Eye (tissue), 1 donor: Measurements from ENCODE around the gene SIPA1L3.
"Not testable (repeated sequence)": the region's sequence is repeated elsewhere in the genome, so short reads cannot be mapped to it uniquely, and the experiment has no call there.

Experiments
- DNase-seq: peaks from one replicate; pipeline ENCODE4 v3.0.0-alpha.2; 2015

Gene SIPA1L3

GRCh38 chr19:37909661-37910199, 2.7 kb downstream of the SIPA1L3 start:
- no peak for DNase-seq

DNA sequence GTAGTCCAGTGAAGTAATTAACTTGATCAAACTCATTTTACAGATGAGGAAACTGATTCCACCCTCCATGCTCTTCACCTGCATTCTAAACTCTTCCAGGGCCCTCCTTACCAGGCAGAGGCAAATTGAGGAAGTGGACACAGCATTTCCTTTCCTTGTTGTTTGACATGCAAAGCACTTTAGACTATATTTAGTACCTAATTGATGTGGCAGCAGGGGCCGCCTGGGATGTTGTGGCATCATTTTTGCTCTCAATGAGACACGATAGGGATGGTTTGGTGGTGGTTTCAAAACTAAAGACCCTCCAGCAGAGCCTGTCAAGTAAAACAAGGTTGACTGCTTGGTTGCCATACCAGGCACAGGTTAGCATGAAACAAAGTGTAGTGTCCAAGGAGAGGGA, 7.9 kb downstream of the SIPA1L3 start:
- no peak for DNase-seq

DNA sequence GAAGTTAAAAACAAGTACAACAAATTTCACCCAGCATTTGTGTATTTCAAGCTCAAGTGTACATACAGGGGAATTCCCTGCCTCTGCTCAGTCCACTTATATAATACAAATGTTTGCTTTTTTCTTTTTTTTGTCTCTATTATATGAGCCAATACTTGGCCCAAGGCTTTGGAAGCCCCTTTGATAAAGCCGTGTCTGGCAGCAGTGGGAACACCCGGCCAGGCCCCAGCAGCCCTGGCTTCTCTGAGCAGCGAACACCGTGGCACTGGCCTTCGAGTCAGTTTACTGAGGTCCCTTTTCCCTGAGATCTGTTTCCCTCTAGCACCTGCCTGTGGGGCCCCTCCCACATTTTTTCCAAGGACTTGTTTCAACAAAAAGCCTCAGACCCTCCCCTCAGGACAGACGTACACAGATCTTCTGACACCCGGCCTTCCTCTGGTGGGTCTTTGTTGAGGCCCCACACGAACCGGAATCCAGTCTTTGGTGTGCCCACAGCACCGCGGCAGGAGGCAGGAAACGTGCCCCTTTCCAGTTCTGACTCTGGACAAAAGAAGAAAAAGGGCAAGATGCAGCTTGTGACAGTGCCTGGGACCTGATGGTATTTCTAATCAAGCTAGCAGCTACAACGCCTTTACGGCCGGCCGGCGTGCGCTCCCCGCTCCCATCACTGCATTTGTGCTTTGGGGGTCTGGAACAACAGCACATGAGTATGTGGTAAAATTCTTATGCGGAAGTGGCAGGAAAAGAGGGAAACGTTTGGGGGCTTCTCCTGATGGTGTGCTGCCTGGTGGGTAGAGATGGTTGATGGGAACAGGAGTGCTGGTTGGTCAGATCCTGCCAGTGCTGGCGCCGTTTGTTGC, 13.8 kb downstream of the SIPA1L3 start:
- DNase-seq, result no peak

- not testable (repeated sequence) for DNase-seq
Measured at GRCh38 chr19:37924573-37924972, 17.6 kb downstream of the SIPA1L3 start.

DNA sequence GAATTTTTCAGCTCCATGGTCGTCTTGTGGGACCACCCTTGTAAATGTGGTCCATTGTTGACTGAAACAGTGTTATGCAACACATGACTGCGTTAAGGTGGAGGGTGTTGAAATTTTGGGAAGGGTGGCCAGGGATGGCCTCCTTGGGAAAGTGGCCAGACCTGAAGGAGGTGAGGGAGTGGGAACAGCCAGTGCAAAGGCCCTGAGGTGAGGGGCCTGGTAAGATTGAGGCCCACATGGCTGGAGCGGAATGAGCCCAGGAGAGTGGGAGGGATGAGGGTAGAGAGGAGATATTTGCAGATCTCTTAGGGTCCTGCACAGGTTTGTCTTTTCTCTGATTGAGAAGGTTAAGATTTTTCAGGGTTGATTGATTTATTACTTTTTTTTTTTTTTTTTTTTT, 18.2 kb downstream of the SIPA1L3 start:
- no peak for DNase-seq

DNA sequence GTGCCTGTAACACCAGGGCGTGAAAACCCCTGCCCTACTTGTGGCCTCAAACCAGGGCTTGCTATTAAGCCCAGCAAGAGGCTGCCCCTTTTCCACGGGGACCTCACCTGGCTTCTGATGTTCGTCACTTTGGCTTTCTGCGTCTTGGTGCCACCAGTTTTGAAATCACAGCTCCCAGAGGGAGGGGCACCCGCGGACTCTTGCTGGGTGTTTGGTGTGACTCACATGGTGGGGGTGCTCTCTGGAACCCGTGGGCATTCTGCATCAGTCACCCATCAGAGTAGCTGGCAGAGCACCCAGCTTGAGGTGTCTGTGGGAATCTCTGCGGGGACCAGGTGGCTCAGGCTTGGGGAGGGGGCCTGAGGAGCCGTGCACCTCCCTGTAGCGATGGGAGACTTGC, 19.2 kb downstream of the SIPA1L3 start:
- DNase-seq, result no peak

DNA sequence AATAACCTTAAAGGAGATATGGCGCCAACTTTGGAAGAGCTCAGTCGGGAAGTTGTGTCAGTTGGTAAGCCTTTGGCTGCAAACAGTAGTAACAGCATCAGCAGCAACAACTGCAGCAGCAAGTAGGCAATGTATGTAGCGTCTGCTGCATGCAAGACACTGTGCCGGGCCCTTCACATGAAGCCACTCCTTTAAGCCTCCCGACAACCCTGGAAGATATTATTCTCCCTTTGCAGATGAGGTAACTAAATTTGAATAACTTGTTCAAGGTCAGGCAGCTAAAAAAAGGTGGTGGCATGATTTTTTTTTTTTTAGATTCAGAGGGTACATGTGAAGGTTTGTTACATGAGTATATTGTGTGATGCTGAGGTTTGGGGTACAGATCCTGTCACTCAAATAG, 19.7 kb downstream of the SIPA1L3 start:
- DNase-seq, result no peak

DNA sequence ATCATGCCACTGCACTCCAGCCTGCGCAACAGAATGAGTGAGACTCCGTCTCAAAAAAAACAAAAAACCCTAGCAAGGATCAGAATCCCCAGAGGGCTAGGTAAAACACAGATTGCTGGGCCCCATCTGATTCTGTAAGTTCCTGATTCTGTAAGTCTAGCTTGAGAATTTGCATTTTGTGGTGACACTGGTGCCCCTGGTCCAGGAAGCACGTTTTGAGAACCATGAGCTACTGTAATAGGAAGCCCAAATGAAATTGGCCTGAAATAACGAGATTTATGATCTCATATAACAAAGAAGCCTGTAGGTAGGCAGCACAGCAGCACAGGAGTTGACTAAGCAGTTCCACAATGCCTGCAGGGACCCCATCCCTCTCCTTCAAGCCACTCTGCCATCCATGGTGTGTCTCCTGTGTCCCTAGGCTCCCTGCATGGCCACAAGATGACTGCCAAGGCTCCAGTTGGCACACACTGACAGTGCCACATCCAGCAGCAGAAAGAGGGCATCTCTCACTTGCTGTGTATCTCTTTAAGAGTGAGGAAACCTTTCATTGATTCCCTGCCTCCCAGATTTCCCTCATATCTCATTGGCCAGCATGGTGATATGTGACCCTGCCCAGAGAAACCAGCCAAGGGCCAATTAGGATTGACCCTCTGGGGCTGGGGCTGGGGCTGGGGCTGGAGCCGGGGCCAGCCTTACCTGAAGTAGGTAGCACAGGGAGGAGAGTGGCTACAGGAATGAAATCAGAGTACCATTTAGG, 21.7 kb downstream of the SIPA1L3 start:
- no peak for DNase-seq

DNA sequence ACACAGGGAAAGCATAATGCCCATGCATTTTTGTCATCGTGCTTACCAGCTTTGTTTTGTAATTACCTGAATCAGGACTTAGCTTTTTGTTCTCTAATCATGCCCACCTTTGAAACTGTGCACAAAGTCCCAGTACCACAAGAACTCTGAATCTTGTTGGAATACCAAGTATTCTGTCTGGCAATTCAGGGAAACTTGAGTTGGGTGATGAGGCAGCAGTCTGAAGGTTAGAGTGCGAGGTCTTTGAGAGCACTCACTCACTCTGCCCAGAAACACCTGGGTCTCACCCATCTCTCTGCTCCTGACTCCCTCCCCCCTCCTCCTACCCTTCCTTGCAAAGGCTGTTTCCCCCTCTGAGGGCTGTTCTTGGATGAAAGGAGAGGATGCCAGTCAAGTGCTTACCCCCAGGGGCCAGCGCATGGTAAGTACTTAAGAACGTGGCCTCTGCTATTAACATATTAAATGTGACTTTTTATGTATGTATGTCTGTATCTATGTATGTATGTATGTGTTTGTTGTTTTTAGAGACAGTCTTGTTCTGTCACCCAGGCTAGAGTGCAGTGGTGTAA, 22.4 kb downstream of the SIPA1L3 start:
- DNase-seq, result peak; percentile 40

DNA sequence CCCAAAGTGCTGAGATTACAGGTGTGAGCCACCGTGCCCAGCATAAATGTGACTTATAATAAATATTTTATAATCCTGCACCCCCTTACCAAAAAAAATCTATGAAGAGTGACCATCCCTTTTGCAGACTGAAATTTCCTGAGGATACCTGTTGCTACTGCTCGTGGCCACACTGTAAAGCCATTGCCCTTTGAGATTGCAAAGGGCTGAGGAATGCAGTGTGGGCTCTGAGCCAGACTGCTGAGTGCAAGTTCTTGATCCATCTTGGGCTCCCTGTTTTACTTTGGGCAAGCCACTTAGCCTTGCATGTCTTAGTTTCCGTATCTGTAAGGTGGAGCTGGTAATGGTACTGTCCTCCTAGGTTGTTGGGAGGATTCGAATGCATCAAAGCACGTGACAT, 23.4 kb downstream of the SIPA1L3 start:
- DNase-seq, result no peak

- peak; percentile 82 for DNase-seq
Measured at GRCh38 chr19:37931881-37932655, 25.1 kb downstream of the SIPA1L3 start.

- peak; percentile 51 for DNase-seq
Measured at GRCh38 chr19:37932985-37933936, 26.3 kb downstream of the SIPA1L3 start.

DNA sequence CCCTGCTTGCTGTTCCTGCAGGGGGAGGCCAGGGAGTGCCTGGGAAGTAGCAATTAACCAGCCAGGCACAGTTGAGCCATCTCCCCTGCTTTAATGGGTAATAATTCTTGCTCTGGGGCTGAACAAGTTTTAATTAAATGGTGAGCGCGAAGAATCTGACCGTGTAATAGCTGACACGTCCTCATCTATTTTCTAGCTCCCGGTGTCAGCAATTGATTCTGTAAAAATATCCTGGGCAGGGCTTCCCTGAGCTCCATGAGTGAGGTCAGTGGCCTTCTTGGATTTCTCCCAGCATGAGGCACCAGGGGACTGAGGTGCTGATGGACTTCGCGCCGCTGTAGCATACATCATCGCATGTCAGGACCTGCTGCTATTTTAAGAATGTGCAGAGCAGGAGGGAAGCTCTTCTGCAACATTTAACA, 26.9 kb downstream of the SIPA1L3 start:
- DNase-seq, result peak; percentile 85

GRCh38 chr19:37935341-37935740, 28.3 kb downstream of the SIPA1L3 start:
- DNase-seq, result no peak

- DNase-seq, result no peak
Measured at GRCh38 chr19:37936166-37936565, 29.2 kb downstream of the SIPA1L3 start.

- DNase-seq, result no peak
Measured at GRCh38 chr19:37936886-37937285, 29.9 kb downstream of the SIPA1L3 start.

DNA sequence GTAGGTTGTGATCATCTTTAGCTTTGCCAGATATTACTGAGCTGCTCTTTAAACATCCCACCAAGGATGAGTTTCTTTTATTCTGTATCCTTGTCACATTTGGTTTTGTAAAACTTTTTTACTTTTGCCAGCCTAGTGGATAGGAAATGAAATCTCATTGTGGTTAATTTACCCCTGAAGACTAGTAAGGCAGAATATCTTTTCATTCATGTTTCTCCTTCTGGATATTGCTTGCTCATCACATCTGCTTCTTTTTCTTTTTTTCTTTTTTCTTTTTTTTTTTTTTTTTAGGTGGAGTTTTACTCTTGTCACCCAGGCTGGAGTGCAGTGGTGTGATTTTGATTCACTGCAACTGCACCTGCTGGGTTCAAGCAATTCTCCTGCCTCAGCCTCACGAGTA, 31.3 kb downstream of the SIPA1L3 start:
- no peak for DNase-seq

DNA sequence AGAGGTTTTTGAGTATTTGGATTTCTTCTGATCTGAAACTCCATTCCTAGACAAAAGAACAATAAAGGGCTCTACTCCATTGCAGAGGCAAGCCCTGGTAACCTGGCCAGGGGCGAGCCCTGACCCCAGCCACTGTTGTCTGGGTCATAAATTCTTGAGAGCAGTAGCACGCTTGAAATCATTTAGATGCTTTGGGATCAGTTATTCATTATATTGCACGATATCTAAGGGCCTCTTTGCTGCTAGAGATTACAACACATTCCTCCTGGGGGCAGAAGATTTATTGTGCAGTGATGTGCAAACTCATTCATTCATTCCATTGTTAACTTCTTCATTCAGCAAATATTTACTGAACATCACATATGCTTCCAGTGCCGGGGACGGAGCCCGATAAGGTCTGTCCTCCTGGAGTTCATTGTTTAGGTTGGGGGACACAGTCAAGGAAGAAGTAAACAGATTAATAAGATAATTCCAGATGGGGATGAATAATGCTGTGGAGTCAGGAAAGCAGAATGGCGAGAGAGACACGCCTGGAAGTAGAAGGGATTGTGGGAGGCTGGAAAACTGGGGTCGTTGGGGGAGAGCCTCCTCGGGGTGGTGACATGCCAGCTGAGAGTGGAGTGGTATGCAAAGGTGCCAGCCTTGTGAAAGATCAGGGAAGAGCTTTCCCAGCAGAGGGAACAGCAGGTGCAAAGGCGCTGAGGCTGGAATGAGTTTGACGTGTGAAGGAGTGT, 34.9 kb downstream of the SIPA1L3 start:
- peak; percentile 73 for DNase-seq

DNA sequence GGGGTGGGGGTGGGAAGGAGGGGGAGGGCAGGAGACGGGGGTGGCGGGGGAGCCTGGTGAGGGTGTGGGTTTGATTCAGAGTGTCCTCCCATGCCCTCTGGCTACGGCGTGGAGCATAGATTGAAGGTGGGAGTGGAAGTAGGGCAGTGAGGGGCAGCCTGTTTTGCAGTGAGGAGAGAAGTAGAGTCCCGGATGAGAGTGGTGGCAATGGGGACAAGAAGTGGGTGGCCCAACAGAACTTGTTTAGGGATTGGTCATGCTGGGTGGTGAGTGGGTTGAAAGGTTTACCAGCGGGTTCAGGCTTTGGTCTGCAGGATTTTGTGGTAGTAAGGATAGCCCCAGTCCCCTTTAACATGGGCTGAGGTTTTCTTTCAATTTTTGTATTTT, 35.5 kb downstream of the SIPA1L3 start:
- no peak for DNase-seq

DNA sequence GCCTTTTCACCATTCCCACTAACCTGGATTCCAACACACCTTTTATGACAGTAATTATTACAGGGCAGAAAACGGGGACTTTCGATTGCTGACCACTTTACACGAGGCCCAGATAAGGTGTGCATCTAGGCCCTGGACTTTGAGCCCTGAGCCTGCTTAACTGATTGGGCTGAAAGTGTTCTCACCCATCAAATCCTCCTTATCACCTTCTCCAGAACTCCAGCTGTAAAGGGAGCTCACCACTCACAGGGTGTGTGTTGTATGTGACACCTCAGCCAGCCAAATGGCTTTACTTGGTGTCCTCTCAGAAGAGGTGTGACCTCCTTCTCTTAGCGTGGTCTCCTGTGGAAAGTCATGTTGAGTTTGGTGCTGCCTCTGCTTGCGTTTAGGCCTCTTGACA, 36.5 kb downstream of the SIPA1L3 start:
- DNase-seq, result no peak

DNA sequence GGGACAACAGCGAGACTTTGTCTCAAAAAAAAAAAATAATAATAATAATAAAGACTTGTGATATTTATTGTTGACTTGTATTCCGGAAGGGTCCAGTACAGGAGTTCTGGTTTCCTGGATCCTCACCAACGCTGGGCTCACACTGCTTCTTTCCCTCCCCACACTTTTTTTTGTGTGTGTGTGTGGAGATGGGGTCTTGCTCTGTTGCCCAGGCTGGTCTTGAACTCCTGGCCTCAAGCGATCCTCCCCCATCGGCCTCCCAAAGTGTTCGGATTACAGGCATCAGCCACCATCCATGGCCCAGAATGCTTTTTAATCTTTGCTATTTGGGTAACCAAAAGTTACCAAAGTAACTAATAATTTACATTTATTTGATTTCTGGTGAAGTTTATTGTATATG, 39.1 kb downstream of the SIPA1L3 start:
- no peak for DNase-seq
